GM12878 (cell line): Measurements from ENCODE around the gene HS6ST3. TPM values are rescaled to one million over a fixed set of nuclear protein-coding genes. Genes with fewer than 3 reads are reported as not detected.

Source experiments
- ATAC-seq: fragments of 200-7000 bp; cut with Tn5 transposase; 3 replicates; pipeline ENCODE4 v1.9.1; 2020; ENCODE audit warnings: mild to moderate bottlenecking, moderate library complexity
- BruUV-seq: library from RNA; stranded (reverse); fragments of 400-500 nt; replicated peaks from 2 replicates; lab custom pipeline; 2021; lab: Mats Ljungman, UMichigan
- CTCF ChIA-PET: fragments of 300-600 bp; sonication (Branson Sonifier 250); formaldehyde crosslinking; extraction: SDS; loops from one replicate; lab custom pipeline; 2021; ENCODE audit warnings: inconsistent platforms; lab: Yijun Ruan, JAX
- POLR2A ChIA-PET: fragments of 350-600 bp; formaldehyde crosslinking; extraction: SDS; loops from one replicate; lab custom pipeline; 2021; ENCODE audit warnings: inconsistent platforms; lab: Charles Lee
- RAD21 ChIA-PET: fragments of 300-600 bp; sonication (Branson Sonifier 250); formaldehyde crosslinking; loops from one replicate; lab custom pipeline; 2023; ENCODE audit warnings: antibody characterized with exemption; ENCODE audit not compliant: unreplicated experiment; lab: Charles Lee
- SMC1A ChIA-PET: fragments of 300-600 bp; sonication (Branson Sonifier 250); formaldehyde crosslinking; loops from one replicate; lab custom pipeline; 2023; ENCODE audit not compliant: unreplicated experiment, uncharacterized antibody; lab: Charles Lee
- DNase-seq: peaks from one replicate; pipeline ENCODE4 v3.0.0-alpha.2; 2011; ENCODE audit warnings: low read depth, low spot score
- FAIRE-seq: peaks from 3 replicates; lab custom pipeline; 2011; peaks lifted over from hg19 to GRCh38; lab: Jason Lieb, UNC
- H2AFZ ChIP-seq: 2 replicates; pipeline ENCODE4 v1.6.0; 2011; ENCODE audit warnings: low read depth, low read length, control low read depth; ENCODE audit not compliant: control insufficient read depth
- H3K27ac ChIP-seq: 2 replicates; pipeline ENCODE4 v1.5.1; 2011; ENCODE audit warnings: control low read depth; ENCODE audit not compliant: control insufficient read depth, insufficient read depth
- H3K27me3 ChIP-seq, 2 experiments: replicated peaks in 1 of 2; 2 replicates each; pipeline versions ENCODE4 v1.6.0 to v1.6.1; 2011; ENCODE audit warnings: low read length in 1 of 2; ENCODE audit not compliant: control insufficient read depth in 2 of 2, insufficient read depth in 2 of 2
- H3K36me3 ChIP-seq, 2 experiments: 2 replicates each; pipeline ENCODE4 v1.5.1; 2011; ENCODE audit warnings: low read length in 1 of 2; ENCODE audit not compliant: control insufficient read depth in 2 of 2, insufficient read depth in 2 of 2
- H3K4me1 ChIP-seq: 2 replicates; pipeline ENCODE4 v1.6.1; 2011; ENCODE audit warnings: mild to moderate bottlenecking, low read length, moderate library complexity, mixed read lengths; ENCODE audit not compliant: control insufficient read depth, insufficient read depth
- H3K4me2 ChIP-seq: 2 replicates; pipeline ENCODE4 v1.6.0; 2011; ENCODE audit warnings: control low read depth; ENCODE audit not compliant: control insufficient read depth, insufficient read depth
- H3K4me3 ChIP-seq: fragments of 200-600 bp; sonication (generic); 2 replicates; pipeline ENCODE4 v1.5.1; 2016
- H3K79me2 ChIP-seq: 2 replicates; pipeline ENCODE4 v1.6.0; 2011; ENCODE audit warnings: low read length; ENCODE audit not compliant: control insufficient read depth, insufficient read depth
- H3K9ac ChIP-seq: 2 replicates; pipeline ENCODE4 v1.8.0; 2011; ENCODE audit warnings: low read length, control low read depth, mixed read lengths; ENCODE audit not compliant: control insufficient read depth, insufficient read depth
- H3K9me3 ChIP-seq: replicated peaks from 3 replicates; pipeline ENCODE4 v1.5.1; 2011; ENCODE audit warnings: mild to moderate bottlenecking, low read length; ENCODE audit not compliant: control insufficient read depth, insufficient read depth
- H4K20me1 ChIP-seq: 2 replicates; pipeline ENCODE4 v1.6.0; 2011; ENCODE audit not compliant: control insufficient read depth, insufficient read depth
- ATF7 ChIP-seq: fragments of 450-650 bp; IDR thresholded peaks from 2 replicates; pipeline ENCODE4 v1.6.1; 2016; ENCODE audit warnings: low read depth, mild to moderate bottlenecking
- CBFB ChIP-seq: IDR thresholded peaks from 2 replicates; pipeline ENCODE4 v1.6.1; 2016; ENCODE audit warnings: antibody characterized with exemption, low read depth
- DPF2 ChIP-seq: fragments of 450-650 bp; IDR thresholded peaks from 2 replicates; pipeline ENCODE4 v1.6.1; 2017; ENCODE audit warnings: mild to moderate bottlenecking
- EP300 ChIP-seq, 2 experiments: fragments of 150-350 bp in 1 of 2; IDR thresholded peaks; 2 replicates each; pipeline ENCODE4 v1.6.1; 2011 to 2012; ENCODE audit warnings: low read depth in 2 of 2, low read length in 2 of 2, borderline replicate concordance in 1 of 2, improper control_type of control experiment in 1 of 2, inconsistent platforms in 1 of 2; ENCODE audit not compliant: control insufficient read depth in 1 of 2
- FOS ChIP-seq: IDR thresholded peaks from 3 replicates; pipeline ENCODE4 v1.6.1; 2011; ENCODE audit warnings: borderline replicate concordance; ENCODE audit not compliant: insufficient read length; ENCODE audit errors: extremely low read depth
- HCFC1 ChIP-seq: fragments of 150-350 bp; IDR thresholded peaks from 2 replicates; pipeline ENCODE4 v1.6.1; 2014; ENCODE audit warnings: low read length
- HDAC2 ChIP-seq: fragments of 200-600 bp; sonication (generic); IDR thresholded peaks from 2 replicates; pipeline ENCODE4 v1.6.1; 2017
- SIX5 ChIP-seq: IDR thresholded peaks from 2 replicates; pipeline ENCODE4 v1.6.1; 2011; ENCODE audit warnings: mild to moderate bottlenecking, low read depth, low read length, moderate library complexity; ENCODE audit not compliant: severe bottlenecking
- SMAD5 ChIP-seq: IDR thresholded peaks from 2 replicates; pipeline ENCODE4 v1.6.1; 2016; ENCODE audit warnings: antibody characterized with exemption, low read depth
- ZNF274 ChIP-seq: IDR thresholded peaks from one replicate; pipeline ENCODE4 v1.8.0; 2011; ENCODE audit not compliant: insufficient read length, insufficient read depth
- WGBS: methylation state at CpG from one replicate; pipeline ENCODE4 v1.1.6; 2016; ENCODE audit warnings: low lambda C conversion rate; ENCODE audit not compliant: insufficient replicate concordance, insufficient coverage; ENCODE audit errors: missing lambda C conversion rate; 5-methylcytosine and 5-hydroxymethylcytosine counted together
- in situ Hi-C: fragments of 300-500 bp; cut with MboI; formaldehyde crosslinking; loops from 9 replicates; pipeline ENCODE4 v1.14.3; 2018; ENCODE audit warnings: mixed read lengths
- intact Hi-C: fragments of 100-400 bp; cut with micrococcal nuclease; formaldehyde crosslinking; loops from one replicate; pipeline ENCODE4 v1.14.2; 2022; ENCODE audit not compliant: unreplicated experiment
- polyA plus RNA-seq, 11 experiments: library from polyadenylated mRNA; depleted of rRNA in 4 of 11; unstranded in 6 of 11; stranded (reverse) in 5 of 11; fragments of >200 nt; fragmentation: Nextera tagmentation in 4 of 11; fragmentation: Illumina TruSeq in 1 of 11; extraction: Ambion mirVana in 4 of 11; extraction: Trizol in 1 of 11; gene quantifications; 1 replicate in 1 of 11; 2 replicates in 10 of 11; pipeline versions ENCODE4 v1.2.1 to v1.2.3, GENCODE V29; 2011 to 2016; ENCODE audit warnings: inconsistent platforms in 2 of 11, missing spikeins in 2 of 11, low read depth in 1 of 11
- total RNA-seq, 4 experiments: library from RNA; depleted of rRNA in 3 of 4; stranded (reverse); fragments of >200 nt in 3 of 4; fragmentation: Illumina TruSeq in 1 of 4; extraction: Trizol in 1 of 4; gene quantifications; 2 replicates each; pipeline versions ENCODE4 v1.2.1 to v1.2.3, GENCODE V29; 2013 to 2021
- TF ChIP-seq, protein P1 (sequence below): fragments of 450-650 bp; IDR thresholded peaks from 2 replicates; pipeline ENCODE4 v1.6.1; 2017; ENCODE audit warnings: low read depth, mild to moderate bottlenecking, moderate library complexity
- TF ChIP-seq, protein P2 (sequence below): IDR thresholded peaks from 2 replicates; pipeline ENCODE4 v1.6.1; 2012; ENCODE audit warnings: low read depth, low read length, improper control_type of control experiment
- TF ChIP-seq, protein P3 (sequence below): fragments of 450-650 bp; formaldehyde crosslinking; IDR thresholded peaks from 2 replicates; pipeline ENCODE4 v1.4.0; 2020; ENCODE audit warnings: mild to moderate bottlenecking, moderate library complexity
- TF ChIP-seq, protein P4 (sequence below): fragments of 450-650 bp; IDR thresholded peaks from 2 replicates; pipeline ENCODE4 v1.6.1; 2016; ENCODE audit warnings: mild to moderate bottlenecking
- TF ChIP-seq, protein P5 (sequence below): IDR thresholded peaks from 2 replicates; pipeline ENCODE4 v1.6.1; 2011; ENCODE audit warnings: borderline replicate concordance, low read depth, mild to moderate bottlenecking, moderate library complexity, low read length; ENCODE audit not compliant: insufficient read depth, poor library complexity, severe bottlenecking
- TF ChIP-seq, protein P6 (sequence below): IDR thresholded peaks from 2 replicates; pipeline ENCODE4 v1.6.1; 2011; ENCODE audit warnings: low read depth, low read length, improper control_type of control experiment, borderline replicate concordance

Gene HS6ST3
- total and polyA plus RNA-seq, 10 of the 15 experiments (the other 5 are each of a cell fraction or from before 2014, with no cell fraction given): under 0.01 to 2.9 TPM; not detected in 8

DNA sequence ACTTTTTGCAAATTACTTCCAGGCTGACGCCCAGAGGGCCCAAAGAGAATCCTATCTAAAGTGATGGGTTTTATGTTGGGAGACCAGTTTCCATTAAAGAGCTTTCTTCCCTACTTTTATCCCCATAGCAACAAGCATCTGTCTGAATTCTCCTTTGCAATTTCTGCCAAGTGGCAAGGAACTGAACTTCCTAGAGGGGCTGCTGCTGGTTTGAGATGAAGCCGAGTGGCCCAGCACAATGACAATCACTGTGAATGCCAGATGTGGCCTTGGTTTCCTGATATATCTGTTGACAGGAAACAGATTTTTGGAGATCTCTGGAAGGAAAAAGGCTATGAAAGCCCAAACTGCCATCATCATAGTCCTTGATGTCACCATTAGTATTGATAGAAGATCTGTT, 705.8 kb downstream of the HS6ST3 start:
- no peak for FAIRE-seq
- in situ Hi-C loops: no loop called here
- TF ChIP-seq, protein P1, sequence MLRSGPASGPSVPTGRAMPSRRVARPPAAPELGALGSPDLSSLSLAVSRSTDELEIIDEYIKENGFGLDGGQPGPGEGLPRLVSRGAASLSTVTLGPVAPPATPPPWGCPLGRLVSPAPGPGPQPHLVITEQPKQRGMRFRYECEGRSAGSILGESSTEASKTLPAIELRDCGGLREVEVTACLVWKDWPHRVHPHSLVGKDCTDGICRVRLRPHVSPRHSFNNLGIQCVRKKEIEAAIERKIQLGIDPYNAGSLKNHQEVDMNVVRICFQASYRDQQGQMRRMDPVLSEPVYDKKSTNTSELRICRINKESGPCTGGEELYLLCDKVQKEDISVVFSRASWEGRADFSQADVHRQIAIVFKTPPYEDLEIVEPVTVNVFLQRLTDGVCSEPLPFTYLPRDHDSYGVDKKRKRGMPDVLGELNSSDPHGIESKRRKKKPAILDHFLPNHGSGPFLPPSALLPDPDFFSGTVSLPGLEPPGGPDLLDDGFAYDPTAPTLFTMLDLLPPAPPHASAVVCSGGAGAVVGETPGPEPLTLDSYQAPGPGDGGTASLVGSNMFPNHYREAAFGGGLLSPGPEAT: no peak
- TF ChIP-seq HDAC2: no peak
- TF ChIP-seq, protein P2, sequence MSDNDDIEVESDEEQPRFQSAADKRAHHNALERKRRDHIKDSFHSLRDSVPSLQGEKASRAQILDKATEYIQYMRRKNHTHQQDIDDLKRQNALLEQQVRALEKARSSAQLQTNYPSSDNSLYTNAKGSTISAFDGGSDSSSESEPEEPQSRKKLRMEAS: no peak
- TF ChIP-seq, protein P3, sequence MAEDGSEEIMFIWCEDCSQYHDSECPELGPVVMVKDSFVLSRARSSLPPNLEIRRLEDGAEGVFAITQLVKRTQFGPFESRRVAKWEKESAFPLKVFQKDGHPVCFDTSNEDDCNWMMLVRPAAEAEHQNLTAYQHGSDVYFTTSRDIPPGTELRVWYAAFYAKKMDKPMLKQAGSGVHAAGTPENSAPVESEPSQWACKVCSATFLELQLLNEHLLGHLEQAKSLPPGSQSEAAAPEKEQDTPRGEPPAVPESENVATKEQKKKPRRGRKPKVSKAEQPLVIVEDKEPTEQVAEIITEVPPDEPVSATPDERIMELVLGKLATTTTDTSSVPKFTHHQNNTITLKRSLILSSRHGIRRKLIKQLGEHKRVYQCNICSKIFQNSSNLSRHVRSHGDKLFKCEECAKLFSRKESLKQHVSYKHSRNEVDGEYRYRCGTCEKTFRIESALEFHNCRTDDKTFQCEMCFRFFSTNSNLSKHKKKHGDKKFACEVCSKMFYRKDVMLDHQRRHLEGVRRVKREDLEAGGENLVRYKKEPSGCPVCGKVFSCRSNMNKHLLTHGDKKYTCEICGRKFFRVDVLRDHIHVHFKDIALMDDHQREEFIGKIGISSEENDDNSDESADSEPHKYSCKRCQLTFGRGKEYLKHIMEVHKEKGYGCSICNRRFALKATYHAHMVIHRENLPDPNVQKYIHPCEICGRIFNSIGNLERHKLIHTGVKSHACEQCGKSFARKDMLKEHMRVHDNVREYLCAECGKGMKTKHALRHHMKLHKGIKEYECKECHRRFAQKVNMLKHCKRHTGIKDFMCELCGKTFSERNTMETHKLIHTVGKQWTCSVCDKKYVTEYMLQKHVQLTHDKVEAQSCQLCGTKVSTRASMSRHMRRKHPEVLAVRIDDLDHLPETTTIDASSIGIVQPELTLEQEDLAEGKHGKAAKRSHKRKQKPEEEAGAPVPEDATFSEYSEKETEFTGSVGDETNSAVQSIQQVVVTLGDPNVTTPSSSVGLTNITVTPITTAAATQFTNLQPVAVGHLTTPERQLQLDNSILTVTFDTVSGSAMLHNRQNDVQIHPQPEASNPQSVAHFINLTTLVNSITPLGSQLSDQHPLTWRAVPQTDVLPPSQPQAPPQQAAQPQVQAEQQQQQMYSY (CRISPR knock-in tag): no peak
- no peak for TF ChIP-seq SMAD5
- TF ChIP-seq FOS: no peak
- TF ChIP-seq CBFB: no peak
- TF ChIP-seq ATF7: no peak
- no peak for TF ChIP-seq SIX5
- TF ChIP-seq, protein P4, sequence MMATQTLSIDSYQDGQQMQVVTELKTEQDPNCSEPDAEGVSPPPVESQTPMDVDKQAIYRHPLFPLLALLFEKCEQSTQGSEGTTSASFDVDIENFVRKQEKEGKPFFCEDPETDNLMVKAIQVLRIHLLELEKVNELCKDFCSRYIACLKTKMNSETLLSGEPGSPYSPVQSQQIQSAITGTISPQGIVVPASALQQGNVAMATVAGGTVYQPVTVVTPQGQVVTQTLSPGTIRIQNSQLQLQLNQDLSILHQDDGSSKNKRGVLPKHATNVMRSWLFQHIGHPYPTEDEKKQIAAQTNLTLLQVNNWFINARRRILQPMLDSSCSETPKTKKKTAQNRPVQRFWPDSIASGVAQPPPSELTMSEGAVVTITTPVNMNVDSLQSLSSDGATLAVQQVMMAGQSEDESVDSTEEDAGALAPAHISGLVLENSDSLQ: no peak
- no peak for TF ChIP-seq HCFC1
- TF ChIP-seq, protein P5, sequence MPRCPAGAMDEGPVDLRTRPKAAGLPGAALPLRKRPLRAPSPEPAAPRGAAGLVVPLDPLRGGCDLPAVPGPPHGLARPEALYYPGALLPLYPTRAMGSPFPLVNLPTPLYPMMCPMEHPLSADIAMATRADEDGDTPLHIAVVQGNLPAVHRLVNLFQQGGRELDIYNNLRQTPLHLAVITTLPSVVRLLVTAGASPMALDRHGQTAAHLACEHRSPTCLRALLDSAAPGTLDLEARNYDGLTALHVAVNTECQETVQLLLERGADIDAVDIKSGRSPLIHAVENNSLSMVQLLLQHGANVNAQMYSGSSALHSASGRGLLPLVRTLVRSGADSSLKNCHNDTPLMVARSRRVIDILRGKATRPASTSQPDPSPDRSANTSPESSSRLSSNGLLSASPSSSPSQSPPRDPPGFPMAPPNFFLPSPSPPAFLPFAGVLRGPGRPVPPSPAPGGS: no peak
- TF ChIP-seq DPF2: no peak
- no peak for TF ChIP-seq EP300 (IDR thresholded peaks at IDR 0.05; ENCODE audit: borderline replicate concordance in 1 of 2, control insufficient read depth in 1 of 2, low read depth in 2 of 2, low read length in 2 of 2)
- TF ChIP-seq ZNF274: no peak
- TF ChIP-seq, protein P6, sequence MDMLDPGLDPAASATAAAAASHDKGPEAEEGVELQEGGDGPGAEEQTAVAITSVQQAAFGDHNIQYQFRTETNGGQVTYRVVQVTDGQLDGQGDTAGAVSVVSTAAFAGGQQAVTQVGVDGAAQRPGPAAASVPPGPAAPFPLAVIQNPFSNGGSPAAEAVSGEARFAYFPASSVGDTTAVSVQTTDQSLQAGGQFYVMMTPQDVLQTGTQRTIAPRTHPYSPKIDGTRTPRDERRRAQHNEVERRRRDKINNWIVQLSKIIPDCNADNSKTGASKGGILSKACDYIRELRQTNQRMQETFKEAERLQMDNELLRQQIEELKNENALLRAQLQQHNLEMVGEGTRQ: no peak
- RAD21 ChIA-PET: no interaction called here
- SMC1A ChIA-PET: interaction anchor here (1.6 kb wide), 1 partner anchor 29 kb away, joined by 3 read pairs; no protein-coding TSS in a partner anchor
- H3K4me3 ChIP-seq: no peak overlapping the region
- H3K9me3 ChIP-seq: no peaks in the 10 kb centered on the region
- POLR2A ChIA-PET: no interaction called here
- H3K4me2 ChIP-seq: no peak overlapping the region
- H3K79me2 ChIP-seq: no peaks in the 10 kb centered on the region
- DNase-seq: no peak
- H4K20me1 ChIP-seq: no peaks in the 10 kb centered on the region
- BruUV-seq: no TSS peak
- no peak overlapping the region for H3K27ac ChIP-seq
- whole genome bisulfite sequencing: 2% methylated on average over 2 of the region's 2 CpGs
- CTCF ChIA-PET: no interaction called here
- no peak overlapping the region for H3K9ac ChIP-seq
- intact Hi-C loops: no loop called here
- no peak overlapping the region for H2AFZ ChIP-seq
- H3K27me3 ChIP-seq: no peaks in the 10 kb centered on the region
- no peak for ATAC-seq
- H3K36me3 ChIP-seq: no peaks in the 10 kb centered on the region
- H3K4me1 ChIP-seq: no peaks in the 10 kb centered on the region
